B cell (primary cell): ENCODE measurements around the gene RDH5. TPM values are rescaled to one million over a fixed set of nuclear protein-coding genes. Genes with fewer than 3 reads are reported as not detected.

Source experiments
- ATAC-seq: fragments of 200-7000 bp; cut with Tn5 transposase; one replicate; pipeline ENCODE4 v1.10.0; 2021; ENCODE audit warnings: low read depth, mild to moderate bottlenecking, moderate number of reproducible peaks, moderate library complexity
- CTCF ChIA-PET: fragments of 350-600 bp; sonication (Branson Sonifier 250); formaldehyde crosslinking; loops from one replicate; lab custom pipeline; 2021; ENCODE audit warnings: antibody characterized with exemption, inconsistent platforms; lab: Charles Lee
- POLR2A ChIA-PET: fragments of 350-600 bp; sonication (Branson Sonifier 250); formaldehyde crosslinking; loops from one replicate; lab custom pipeline; 2021; ENCODE audit warnings: antibody characterized with exemption; lab: Charles Lee
- DNase-seq: peaks from one replicate; pipeline ENCODE4 v3.0.0; 2013
- H2AFZ ChIP-seq: 2 replicates; pipeline ENCODE4 v1.6.1; 2012; ENCODE audit warnings: mild to moderate bottlenecking, low read depth, low read length; ENCODE audit not compliant: insufficient read depth, poor library complexity, severe bottlenecking
- H3K27ac ChIP-seq, 2 donors: 1 replicate in 1 of 2; 2 replicates in 1 of 2; pipeline ENCODE4 v1.5.1; 2012 to 2013; ENCODE audit warnings: low read length in 2 of 2, mild to moderate bottlenecking in 2 of 2, moderate library complexity in 1 of 2
- H3K27me3 ChIP-seq, 4 experiments: fragments of 200-600 bp in 1 of 4; sonication (generic) in 1 of 4; replicated peaks in 1 of 4; 1 replicate in 2 of 4; 2 replicates in 2 of 4; pipeline versions ENCODE4 v1.6.1 to v1.7.0; 2013 to 2016; ENCODE audit warnings: low read length in 3 of 4, mild to moderate bottlenecking in 2 of 4, mixed read lengths in 1 of 4, moderate library complexity in 1 of 4; ENCODE audit not compliant: insufficient read depth in 4 of 4, control insufficient read depth in 3 of 4; ENCODE audit errors: control extremely low read depth in 1 of 4
- H3K36me3 ChIP-seq, 2 experiments: replicated peaks in 1 of 2; 1 replicate in 1 of 2; 2 replicates in 1 of 2; pipeline versions ENCODE4 v1.6.1 to v1.7.1; 2013; ENCODE audit warnings: low read length in 1 of 2; ENCODE audit not compliant: insufficient read depth in 2 of 2, control insufficient read depth in 1 of 2; ENCODE audit errors: control extremely low read depth in 1 of 2, extremely low read depth in 1 of 2
- H3K4me1 ChIP-seq, 2 donors: fragments of 200-600 bp in 1 of 2; sonication (generic) in 1 of 2; 1 replicate in 1 of 2; 2 replicates in 1 of 2; pipeline versions ENCODE4 v1.5.1 to v1.6.1; 2013 to 2017; ENCODE audit warnings: low read length in 2 of 2; ENCODE audit not compliant: control insufficient read depth in 2 of 2, insufficient read depth in 2 of 2
- H3K4me2 ChIP-seq: replicated peaks from 2 replicates; pipeline ENCODE3; 2012; ENCODE audit warnings: mild to moderate bottlenecking, low read depth, low read length; ENCODE audit not compliant: poor library complexity, severe bottlenecking
- H3K4me3 ChIP-seq, 5 experiments: fragments of 200-600 bp in 1 of 5; sonication (generic) in 1 of 5; 1 replicate in 3 of 5; 2 replicates in 2 of 5; pipeline versions ENCODE4 v1.5.1 to v1.7.0; 2011 to 2016; ENCODE audit warnings: low read length in 4 of 5, mild to moderate bottlenecking in 4 of 5, low read depth in 2 of 5, control low read depth in 1 of 5, moderate library complexity in 1 of 5; ENCODE audit not compliant: insufficient read depth in 1 of 5; ENCODE audit errors: control extremely low read depth in 1 of 5, extremely low read depth in 1 of 5
- H3K79me2 ChIP-seq: fragments of 200-600 bp; sonication (generic); one replicate; pipeline ENCODE4 v1.6.0; 2016; ENCODE audit warnings: low read length; ENCODE audit not compliant: control insufficient read depth, insufficient read depth
- H3K9ac ChIP-seq: fragments of 200-600 bp; sonication (generic); 2 replicates; pipeline ENCODE4 v1.6.1; 2017; ENCODE audit warnings: mild to moderate bottlenecking, low read length, moderate library complexity
- H3K9me3 ChIP-seq, 3 donors: one replicate each; pipeline versions ENCODE4 v1.6.1 to v1.7.1; 2013; ENCODE audit warnings: low read length in 2 of 3; ENCODE audit not compliant: control insufficient read depth in 2 of 3, insufficient read depth in 1 of 3; ENCODE audit errors: control extremely low read depth in 1 of 3
- H4K20me1 ChIP-seq: 2 replicates; pipeline ENCODE4 v1.6.0; 2012; ENCODE audit warnings: mild to moderate bottlenecking, low read length; ENCODE audit not compliant: insufficient read depth, control insufficient read depth, poor library complexity, severe bottlenecking
- H3K27ac Mint-ChIP-seq: one replicate; pipeline ENCODE4 v1.8.0; 2021; ENCODE audit warnings: mixed read lengths
- H3K27me3 Mint-ChIP-seq: one replicate; pipeline ENCODE4 v1.8.0; 2021; ENCODE audit warnings: mixed read lengths
- H3K4me1 Mint-ChIP-seq: one replicate; pipeline ENCODE4 v1.8.0; 2021; ENCODE audit warnings: mixed read lengths
- H3K4me3 Mint-ChIP-seq: one replicate; pipeline ENCODE4 v1.8.0; 2021; ENCODE audit warnings: mixed read lengths
- H3K9me3 Mint-ChIP-seq: one replicate; pipeline ENCODE4 v1.8.0; 2022; ENCODE audit warnings: mixed read lengths; ENCODE audit not compliant: insufficient read depth
- EZH2 ChIP-seq: IDR thresholded peaks from 2 replicates; pipeline ENCODE4 v1.6.1; 2012; ENCODE audit warnings: borderline replicate concordance, low read depth, mild to moderate bottlenecking, moderate library complexity, low read length; ENCODE audit not compliant: insufficient read depth, poor library complexity, severe bottlenecking
- WGBS: methylation state at CpG from one replicate; pipeline ENCODE4 v1.1.5; 2013; ENCODE audit warnings: missing lambda C conversion rate; ENCODE audit not compliant: insufficient coverage; 5-methylcytosine and 5-hydroxymethylcytosine counted together
- intact Hi-C: fragments of 100-400 bp; cut with micrococcal nuclease; formaldehyde crosslinking; loops from one replicate; pipeline ENCODE4 v1.10.0; 2022
- polyA plus RNA-seq: library from polyadenylated mRNA; depleted of rRNA; stranded (reverse); fragments of >200 nt; gene quantifications from 2 replicates; pipeline ENCODE4 v1.2.3, GENCODE V29; 2012
- total RNA-seq, 2 donors: library from RNA; stranded (reverse); fragments of 120-200 nt in 1 of 2; gene quantifications; 1 replicate in 1 of 2; 2 replicates in 1 of 2; pipeline versions ENCODE4 v1.2.3 to v1.2.4, GENCODE V29; 2013 to 2022
- TF ChIP-seq, protein P1 (sequence below): fragments of 200-600 bp; IDR thresholded peaks from one replicate; pipeline ENCODE4 v1.8.0; 2022; ENCODE audit warnings: antibody characterized with exemption, mild to moderate bottlenecking

RDH5 gene
- total and polyA plus RNA-seq, 2 donors (not counting 1 experiment from before 2014, with no cell fraction given) = 32.6 to 37.8 TPM

DNA sequence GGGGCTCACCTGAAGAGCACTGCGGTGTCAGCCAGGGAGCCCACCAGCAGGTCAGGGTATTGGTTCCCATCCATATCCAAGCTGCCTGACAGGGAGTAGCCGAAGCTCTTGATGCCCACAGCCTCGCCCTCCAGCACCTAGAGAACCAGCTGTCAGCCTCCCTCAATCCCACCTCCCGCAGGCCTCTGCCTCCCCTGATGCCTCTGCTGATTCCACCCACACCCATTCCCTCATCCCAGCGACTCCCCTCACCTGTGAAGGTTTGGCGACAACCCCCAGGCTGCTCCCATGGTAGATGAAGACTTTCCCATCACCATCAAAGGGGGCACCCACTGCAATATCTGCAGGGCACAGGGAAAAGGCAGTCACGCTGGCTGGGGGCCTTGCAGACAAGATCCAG, 22.5 kb upstream of the RDH5 start:
- no peak overlapping the region for H2AFZ ChIP-seq
- H3K4me2 ChIP-seq = no peak overlapping the region
- POLR2A ChIA-PET = no interaction called here
- H3K9me3 Mint-ChIP-seq = no peaks in the 10 kb centered on the region
- H3K4me3 Mint-ChIP-seq = no peak overlapping the region
- DNase-seq = no peak
- no peaks in the 10 kb centered on the region for H3K36me3 ChIP-seq
- intact Hi-C loops = no loop called here
- no peaks in the 10 kb centered on the region for H3K27me3 Mint-ChIP-seq
- no peak overlapping the region for H3K4me3 ChIP-seq
- H3K4me1 ChIP-seq = no peaks in the 10 kb centered on the region
- H3K79me2 ChIP-seq = no peaks in the 10 kb centered on the region
- WGBS = 89% methylated on average over 5 of the region's 7 CpGs
- TF ChIP-seq EZH2 = no peak
- TF ChIP-seq, protein P1, sequence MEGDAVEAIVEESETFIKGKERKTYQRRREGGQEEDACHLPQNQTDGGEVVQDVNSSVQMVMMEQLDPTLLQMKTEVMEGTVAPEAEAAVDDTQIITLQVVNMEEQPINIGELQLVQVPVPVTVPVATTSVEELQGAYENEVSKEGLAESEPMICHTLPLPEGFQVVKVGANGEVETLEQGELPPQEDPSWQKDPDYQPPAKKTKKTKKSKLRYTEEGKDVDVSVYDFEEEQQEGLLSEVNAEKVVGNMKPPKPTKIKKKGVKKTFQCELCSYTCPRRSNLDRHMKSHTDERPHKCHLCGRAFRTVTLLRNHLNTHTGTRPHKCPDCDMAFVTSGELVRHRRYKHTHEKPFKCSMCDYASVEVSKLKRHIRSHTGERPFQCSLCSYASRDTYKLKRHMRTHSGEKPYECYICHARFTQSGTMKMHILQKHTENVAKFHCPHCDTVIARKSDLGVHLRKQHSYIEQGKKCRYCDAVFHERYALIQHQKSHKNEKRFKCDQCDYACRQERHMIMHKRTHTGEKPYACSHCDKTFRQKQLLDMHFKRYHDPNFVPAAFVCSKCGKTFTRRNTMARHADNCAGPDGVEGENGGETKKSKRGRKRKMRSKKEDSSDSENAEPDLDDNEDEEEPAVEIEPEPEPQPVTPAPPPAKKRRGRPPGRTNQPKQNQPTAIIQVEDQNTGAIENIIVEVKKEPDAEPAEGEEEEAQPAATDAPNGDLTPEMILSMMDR = no peak
- no peak overlapping the region for H3K27ac ChIP-seq
- H3K4me1 Mint-ChIP-seq = no peaks in the 10 kb centered on the region
- no peaks in the 10 kb centered on the region for H3K9me3 ChIP-seq
- CTCF ChIA-PET = no interaction called here
- no peak for ATAC-seq
- H3K27ac Mint-ChIP-seq = no peak overlapping the region
- no peak overlapping the region for H3K9ac ChIP-seq
- no peaks in the 10 kb centered on the region for H4K20me1 ChIP-seq
- H3K27me3 ChIP-seq = peaks cover 0 to 3% (median 0%) of the 10 kb centered on the region in 4 experiments

DNA sequence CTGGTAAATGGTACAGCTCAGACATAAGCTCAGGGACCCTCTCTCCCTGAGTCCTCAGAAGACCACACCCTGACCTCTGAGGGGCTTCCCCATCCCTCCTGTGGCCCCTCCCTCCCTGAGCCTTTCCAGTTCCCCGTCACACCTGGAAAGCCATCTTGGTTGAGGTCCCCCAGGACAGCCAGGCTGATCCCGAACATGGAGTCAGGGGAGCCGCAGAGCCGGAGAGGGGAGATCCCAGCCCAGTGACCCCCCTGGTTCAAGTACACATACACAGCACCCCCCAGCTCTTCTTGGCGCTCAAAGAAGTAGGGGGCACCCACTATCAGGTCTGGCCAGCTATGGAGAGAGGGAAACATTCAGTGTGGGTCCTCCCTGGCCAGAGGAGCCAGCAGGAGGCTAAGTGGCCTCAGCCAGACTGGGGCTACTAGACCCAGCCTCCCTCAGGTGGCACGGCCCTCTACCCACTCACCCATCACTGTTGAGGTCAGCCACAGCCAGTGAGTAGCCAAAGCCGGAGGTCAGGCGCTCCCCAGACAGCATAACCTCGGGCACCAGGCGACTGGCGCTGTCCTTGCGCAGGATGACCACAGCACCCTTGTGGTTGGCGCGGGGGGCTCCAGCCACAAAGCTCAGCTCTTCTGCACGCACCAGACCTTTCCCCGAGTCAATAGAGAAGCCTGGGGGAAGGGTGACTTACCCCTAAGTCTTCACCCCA, 21.8 kb upstream of the RDH5 start:
- no peak overlapping the region for H3K9ac ChIP-seq
- TF ChIP-seq EZH2 = no peak
- TF ChIP-seq, protein P1 = no peak
- H3K9me3 ChIP-seq = no peaks in the 10 kb centered on the region
- H3K79me2 ChIP-seq = no peaks in the 10 kb centered on the region
- intact Hi-C loops = no loop called here
- no peaks in the 10 kb centered on the region for H3K36me3 ChIP-seq
- CTCF ChIA-PET = no interaction called here
- no peaks in the 10 kb centered on the region for H4K20me1 ChIP-seq
- Mint-ChIP-seq H3K27me3 (no peaks in the 10 kb centered on the region), H3K27ac (no peak overlapping the region), H3K9me3 (no peaks in the 10 kb centered on the region), H3K4me3 (no peak overlapping the region), H3K4me1 (no peaks in the 10 kb centered on the region)
- POLR2A ChIA-PET = no interaction called here
- 90% methylated on average over 10 of the region's 16 CpGs for whole genome bisulfite sequencing
- no peak overlapping the region for H3K4me2 ChIP-seq
- H3K27me3 ChIP-seq = peaks cover 0 to 3% (median 0%) of the 10 kb centered on the region in 4 experiments
- H3K27ac ChIP-seq = no peak overlapping the region
- no peak for ATAC-seq
- no peak overlapping the region for H2AFZ ChIP-seq
- no peak for DNase-seq
- H3K4me1 ChIP-seq = no peaks in the 10 kb centered on the region
- H3K4me3 ChIP-seq = no peak overlapping the region
